CD14-positive monocyte (primary cell): ENCODE data around the gene DNM2. TPM values are rescaled to one million over a fixed set of nuclear protein-coding genes. Genes with fewer than 3 reads are reported as not detected.

ENCODE experiments used
- DNase-seq, 3 donors: peaks; one replicate each; pipeline ENCODE4 v3.0.0-alpha.2; 2011 to 2022
- H2AFZ ChIP-seq: 2 replicates; pipeline ENCODE4 v1.6.0; 2012; ENCODE audit warnings: mild to moderate bottlenecking, low read depth, low read length, inconsistent platforms; ENCODE audit not compliant: insufficient read depth, poor library complexity, severe bottlenecking
- H3K27ac ChIP-seq, 2 donors: 1 replicate in 1 of 2; 2 replicates in 1 of 2; pipeline ENCODE4 v1.5.1; 2012 to 2013; ENCODE audit warnings: low read length in 2 of 2, control low read depth in 1 of 2, inconsistent platforms in 1 of 2, low read depth in 1 of 2, mild to moderate bottlenecking in 1 of 2
- H3K27me3 ChIP-seq, 2 donors: one replicate each; pipeline versions ENCODE4 v1.6.0 to v1.6.1; 2011 to 2013; ENCODE audit warnings: low read length in 2 of 2; ENCODE audit not compliant: control insufficient read depth in 2 of 2, insufficient read depth in 2 of 2
- H3K36me3 ChIP-seq, 2 donors: replicated peaks in 1 of 2; 1 replicate in 1 of 2; 2 replicates in 1 of 2; pipeline versions ENCODE4 v1.5.1 to v1.6.1; 2012 to 2013; ENCODE audit warnings: low read length in 2 of 2, control low read depth in 1 of 2, inconsistent platforms in 1 of 2, mild to moderate bottlenecking in 1 of 2; ENCODE audit not compliant: insufficient read depth in 2 of 2, control insufficient read depth in 1 of 2
- H3K4me1 ChIP-seq, 2 donors: 1 replicate in 1 of 2; 2 replicates in 1 of 2; pipeline versions ENCODE4 v1.5.1 to v1.6.1; 2012 to 2013; ENCODE audit warnings: low read length in 2 of 2, control low read depth in 1 of 2, inconsistent platforms in 1 of 2, mild to moderate bottlenecking in 1 of 2, moderate library complexity in 1 of 2; ENCODE audit not compliant: insufficient read depth in 2 of 2, control insufficient read depth in 1 of 2
- H3K4me2 ChIP-seq: replicated peaks from 2 replicates; pipeline ENCODE3; 2012; ENCODE audit warnings: low read length, moderate library complexity, mild to moderate bottlenecking; ENCODE audit not compliant: poor library complexity, severe bottlenecking; ENCODE audit errors: extremely low read depth
- H3K4me3 ChIP-seq, 3 experiments: fragments of 200-600 bp in 1 of 3; sonication (generic) in 1 of 3; replicated peaks in 1 of 3; 1 replicate in 2 of 3; 2 replicates in 1 of 3; pipeline ENCODE4 v1.5.1; 2011 to 2013; ENCODE audit warnings: low read length in 3 of 3, mild to moderate bottlenecking in 3 of 3, control low read depth in 2 of 3, low read depth in 2 of 3, inconsistent platforms in 1 of 3, moderate library complexity in 1 of 3
- H3K79me2 ChIP-seq: 2 replicates; pipeline ENCODE4 v1.6.0; 2012; ENCODE audit warnings: mild to moderate bottlenecking, control low read depth, inconsistent platforms, low read length, moderate library complexity; ENCODE audit not compliant: insufficient read depth
- H3K9ac ChIP-seq: 2 replicates; pipeline ENCODE4 v1.6.0; 2017; ENCODE audit warnings: low read length, mild to moderate bottlenecking; ENCODE audit not compliant: insufficient read depth, poor library complexity, severe bottlenecking
- H3K9me3 ChIP-seq, 2 donors: replicated peaks in 1 of 2; 1 replicate in 1 of 2; 2 replicates in 1 of 2; pipeline versions ENCODE4 v1.5.1 to v1.6.1; 2012 to 2013; ENCODE audit warnings: low read length in 2 of 2, control low read depth in 1 of 2; ENCODE audit not compliant: control insufficient read depth in 1 of 2, insufficient read depth in 1 of 2
- H4K20me1 ChIP-seq: 2 replicates; pipeline ENCODE4 v1.6.0; 2012; ENCODE audit warnings: mild to moderate bottlenecking, low read length, control low read depth, moderate library complexity; ENCODE audit not compliant: insufficient read depth
- H3K27ac Mint-ChIP-seq, 7 donors: one replicate each; pipeline ENCODE4 v1.8.0; 2020; ENCODE audit warnings: mild to moderate bottlenecking in 7 of 7, mixed read lengths in 7 of 7, moderate library complexity in 6 of 7, inconsistent platforms in 2 of 7
- H3K27me3 Mint-ChIP-seq, 3 donors: one replicate each; pipeline ENCODE4 v1.8.0; 2021 to 2022; ENCODE audit warnings: low read depth in 3 of 3, mild to moderate bottlenecking in 3 of 3, mixed read lengths in 3 of 3, moderate library complexity in 3 of 3, inconsistent platforms in 1 of 3
- H3K36me3 Mint-ChIP-seq, 2 donors: one replicate each; pipeline ENCODE4 v1.8.0; 2020; ENCODE audit warnings: mixed read lengths in 2 of 2, inconsistent platforms in 1 of 2, mild to moderate bottlenecking in 1 of 2
- H3K4me1 Mint-ChIP-seq: one replicate; pipeline ENCODE4 v1.8.0; 2020; ENCODE audit warnings: mild to moderate bottlenecking, mixed read lengths
- H3K4me3 Mint-ChIP-seq, 2 donors: one replicate each; pipeline ENCODE4 v1.8.0; 2020; ENCODE audit warnings: mild to moderate bottlenecking in 2 of 2, mixed read lengths in 2 of 2, moderate library complexity in 1 of 2
- H3K9me3 Mint-ChIP-seq, 7 donors: one replicate each; pipeline ENCODE4 v1.8.0; 2020 to 2022; ENCODE audit warnings: mixed read lengths in 7 of 7, mild to moderate bottlenecking in 6 of 7, moderate library complexity in 6 of 7, inconsistent platforms in 2 of 7
- CTCF ChIP-seq: fragments of 200-600 bp; IDR thresholded peaks from one replicate; pipeline ENCODE4 v1.8.0; 2022; ENCODE audit warnings: antibody characterized with exemption, mild to moderate bottlenecking
- WGBS: methylation state at CpG from one replicate; pipeline ENCODE4 v1.1.5; 2013; ENCODE audit warnings: missing lambda C conversion rate; ENCODE audit not compliant: insufficient coverage; 5-methylcytosine and 5-hydroxymethylcytosine counted together
- intact Hi-C, 2 donors: fragments of 100-400 bp; cut with micrococcal nuclease; formaldehyde crosslinking; loops; one replicate each; pipeline versions ENCODE4 v1.15.0 to v1.15.1; 2023
- polyA plus RNA-seq, 3 donors: library from polyadenylated mRNA; depleted of rRNA in 1 of 3; unstranded in 2 of 3; stranded (reverse) in 1 of 3; fragments of 300-500 nt in 2 of 3; fragments of >200 nt in 1 of 3; fragmentation: Illumina TruSeq in 2 of 3; gene quantifications; 1 replicate in 2 of 3; 2 replicates in 1 of 3; pipeline ENCODE4 v1.2.3, GENCODE V29; 2012 to 2021

Gene DNM2
- polyA plus RNA-seq, 3 donors = 53.0 to 186 (median 69.5) TPM

- Histone ChIP-seq H3K9ac (no peak overlapping the region), H4K20me1 (peaks cover 52% of the 10 kb centered on the region), H3K36me3 (peaks cover 96 to 100% of the 10 kb centered on the region in 2 donors), H3K4me3 (no peak overlapping the region), H3K9me3 (no peaks in the 10 kb centered on the region), H2AFZ (no peak overlapping the region), H3K4me1 (no peaks in the 10 kb centered on the region), H3K27me3 (no peaks in the 10 kb centered on the region), H3K27ac (no peak overlapping the region), H3K4me2 (no peak overlapping the region), H3K79me2 (peaks cover 10% of the 10 kb centered on the region)
- H3K27ac Mint-ChIP-seq = peak overlapping the region in 3 of 7 donors; percentile 25 to 82 (median 46)
- no peak for DNase-seq
- WGBS = 98% methylated on average over 25 of the region's 25 CpGs
- TF ChIP-seq CTCF = no peak
- intact Hi-C loops = no loop called here
- peaks cover 85 to 92% of the 10 kb centered on the region in 2 donors for H3K36me3 Mint-ChIP-seq
- H3K27me3 Mint-ChIP-seq = peaks cover 0 to 4% (median 0%) of the 10 kb centered on the region in 3 donors
- H3K4me1 Mint-ChIP-seq = no peaks in the 10 kb centered on the region
- H3K9me3 Mint-ChIP-seq = no peaks in the 10 kb centered on the region
- no peak overlapping the region for H3K4me3 Mint-ChIP-seq
These were observed 30.2 kb upstream of the DNM2 start for GRCh38 chr19:10687518-10688288.

DNA sequence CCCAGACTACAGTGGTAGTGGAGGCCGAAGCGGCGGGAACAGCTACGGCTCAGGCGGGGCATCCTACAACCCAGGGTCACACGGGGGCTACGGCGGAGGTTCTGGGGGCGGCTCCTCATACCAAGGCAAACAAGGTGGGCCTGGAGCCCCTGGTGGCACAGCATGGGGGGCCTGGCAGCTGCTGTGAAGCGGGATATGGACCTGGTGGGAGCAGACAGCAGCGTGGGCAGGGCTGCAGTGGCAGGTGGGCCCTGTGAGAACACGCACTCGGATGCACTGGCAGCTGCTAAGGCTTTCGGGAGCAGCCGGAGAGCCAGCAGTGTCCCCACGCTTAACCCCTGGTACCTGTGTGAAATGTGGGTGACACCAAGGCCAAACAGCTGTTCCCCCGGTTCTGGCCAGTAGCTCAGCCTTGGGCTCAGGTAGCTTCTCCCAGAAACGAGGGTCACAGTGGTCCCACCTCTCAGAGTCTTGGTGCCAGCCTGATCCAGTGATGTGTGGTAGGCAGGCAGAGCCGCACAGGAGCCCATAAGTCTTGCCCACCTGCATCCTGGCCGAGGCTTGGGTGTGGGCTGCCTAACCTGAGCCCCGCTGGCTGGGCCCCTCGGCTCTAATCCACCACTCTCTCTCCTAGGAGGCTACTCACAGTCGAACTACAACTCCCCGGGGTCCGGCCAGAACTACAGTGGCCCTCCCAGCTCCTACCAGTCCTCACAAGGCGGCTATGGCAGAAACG is 29.2 kb upstream of the DNM2 start:
- Histone ChIP-seq H2AFZ (no peak overlapping the region), H3K4me3 (no peak overlapping the region), H3K9ac (no peak overlapping the region), H3K27ac (no peak overlapping the region), H3K79me2 (peaks cover 10% of the 10 kb centered on the region), H3K9me3 (no peaks in the 10 kb centered on the region), H3K27me3 (no peaks in the 10 kb centered on the region), H3K4me1 (no peaks in the 10 kb centered on the region), H4K20me1 (peaks cover 54% of the 10 kb centered on the region), H3K4me2 (no peak overlapping the region), H3K36me3 (peaks cover 86 to 90% of the 10 kb centered on the region in 2 donors)
- Mint-ChIP-seq H3K4me1 (no peaks in the 10 kb centered on the region), H3K9me3 (no peaks in the 10 kb centered on the region), H3K27ac (peak overlapping the region in 1 of 7 donors; percentile 57), H3K27me3 (peaks cover 0 to 4% (median 0%) of the 10 kb centered on the region in 3 donors), H3K4me3 (no peak overlapping the region), H3K36me3 (peaks cover 76 to 82% of the 10 kb centered on the region in 2 donors)
- 98% methylated on average over 26 of the region's 27 CpGs for WGBS
- DNase-seq = no peak
- intact Hi-C loops = no loop called here
- TF ChIP-seq CTCF = no peak
